Activated T-cell treated with anti-CD3 and anti-CD28 coated beads for 1 hour (primary cell): Measurements from ENCODE around the gene TANC1.
"Not testable (repeated sequence)": the region's sequence is repeated elsewhere in the genome, so short reads cannot be mapped to it uniquely, and the experiment has no call there.

Source experiments
- DNase-seq: peaks from one replicate; pipeline ENCODE4 v3.0.0-alpha.2; 2020; ENCODE audit warnings: low read depth

The TANC1 gene

GRCh38 chr2:159089543-159089942 is 121.1 kb downstream of the TANC1 start:
- no peak for DNase-seq

- DNase-seq: no peak
These were observed 122.2 kb downstream of the TANC1 start for GRCh38 chr2:159090514-159091201.

- no peak for DNase-seq
These were observed 122.9 kb downstream of the TANC1 start for GRCh38 chr2:159091381-159091780.

DNA sequence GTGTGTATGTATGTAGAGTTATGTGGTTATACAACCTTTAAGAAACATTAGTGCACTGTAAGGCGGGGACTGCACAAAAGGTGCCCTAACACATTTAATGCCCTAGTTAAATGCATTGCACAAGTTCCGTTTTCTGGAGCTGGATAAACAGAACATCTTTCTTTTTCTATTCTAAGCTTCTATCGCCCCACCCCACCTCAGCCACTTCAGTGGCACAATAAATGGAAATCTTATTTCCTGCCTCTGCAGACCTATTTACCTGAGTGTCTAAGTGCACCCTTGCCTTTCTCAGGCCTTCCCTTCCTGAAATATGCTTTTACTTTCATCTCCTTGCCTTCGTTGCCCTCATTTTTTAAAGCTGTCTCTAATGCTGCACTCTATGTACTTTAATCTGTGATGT is 123.5 kb downstream of the TANC1 start:
- no peak for DNase-seq

DNA sequence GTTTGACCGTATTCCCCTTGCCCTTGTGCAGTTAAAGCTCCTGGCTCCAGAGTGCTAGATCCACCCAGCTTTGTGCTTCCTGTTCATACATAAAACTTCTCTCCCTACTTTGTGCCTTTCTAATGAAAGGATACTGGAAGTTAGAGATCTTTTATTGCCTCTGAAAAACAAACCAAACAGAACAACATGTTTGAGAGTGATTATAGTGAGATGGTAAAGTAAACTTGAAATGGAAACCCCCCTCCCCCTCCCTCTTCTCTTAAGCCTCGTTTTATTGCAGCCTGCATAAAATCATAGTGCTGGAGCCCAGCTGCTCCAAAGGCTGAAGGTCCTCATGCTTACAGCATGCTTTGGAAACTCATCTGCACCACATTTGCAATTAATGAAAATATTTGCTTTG is 125.1 kb downstream of the TANC1 start:
- no peak for DNase-seq

GRCh38 chr2:159094173-159094737 is 125.8 kb downstream of the TANC1 start:
- no peak for DNase-seq

DNA sequence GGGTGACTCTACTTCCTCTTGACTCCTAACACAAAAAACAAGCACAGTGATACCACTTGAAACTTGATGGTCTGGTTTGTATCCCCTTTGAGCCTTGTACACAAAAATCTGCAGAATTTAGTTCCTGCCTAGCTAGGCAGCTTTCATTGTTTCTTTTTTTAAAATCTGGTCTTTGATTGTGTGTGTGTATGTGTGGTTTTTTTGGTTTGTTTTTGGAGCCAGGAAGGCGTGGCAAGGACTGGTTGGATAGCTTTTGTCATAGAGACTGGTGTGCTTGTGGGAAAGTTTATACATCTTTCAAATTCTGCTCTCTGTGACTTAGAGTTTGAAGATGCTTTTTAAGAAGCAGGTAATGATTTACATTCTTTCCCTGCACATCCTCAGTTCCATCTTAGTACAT is 127.4 kb downstream of the TANC1 start:
- DNase-seq: no peak

- DNase-seq: not testable (repeated sequence)
These were observed 127.9 kb downstream of the TANC1 start for GRCh38 chr2:159096302-159096855.

DNA sequence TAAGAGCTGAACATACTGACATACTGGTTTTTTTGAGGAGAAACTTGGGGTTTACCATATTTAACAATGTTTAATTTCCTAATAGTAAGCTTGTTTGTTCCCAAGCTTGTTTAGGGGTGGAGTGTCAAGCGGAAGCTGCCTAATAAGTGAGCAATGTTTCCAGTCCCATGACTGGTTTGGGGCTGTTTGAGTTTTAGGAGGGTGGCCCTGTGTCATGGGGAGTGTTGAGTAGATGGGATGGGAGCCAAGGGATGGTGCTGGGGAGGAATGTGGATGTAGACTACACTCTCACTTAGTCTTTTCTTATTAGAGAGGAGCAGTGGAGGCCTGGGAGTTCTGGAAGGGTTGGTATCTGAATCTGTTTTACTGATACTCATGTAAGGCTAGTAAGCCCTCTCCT is 128.5 kb downstream of the TANC1 start:
- no peak for DNase-seq

- DNase-seq: no peak
These were observed 129.9 kb downstream of the TANC1 start for GRCh38 chr2:159098361-159098760.

GRCh38 chr2:159098921-159099411 is 130.5 kb downstream of the TANC1 start:
- no peak for DNase-seq

DNA sequence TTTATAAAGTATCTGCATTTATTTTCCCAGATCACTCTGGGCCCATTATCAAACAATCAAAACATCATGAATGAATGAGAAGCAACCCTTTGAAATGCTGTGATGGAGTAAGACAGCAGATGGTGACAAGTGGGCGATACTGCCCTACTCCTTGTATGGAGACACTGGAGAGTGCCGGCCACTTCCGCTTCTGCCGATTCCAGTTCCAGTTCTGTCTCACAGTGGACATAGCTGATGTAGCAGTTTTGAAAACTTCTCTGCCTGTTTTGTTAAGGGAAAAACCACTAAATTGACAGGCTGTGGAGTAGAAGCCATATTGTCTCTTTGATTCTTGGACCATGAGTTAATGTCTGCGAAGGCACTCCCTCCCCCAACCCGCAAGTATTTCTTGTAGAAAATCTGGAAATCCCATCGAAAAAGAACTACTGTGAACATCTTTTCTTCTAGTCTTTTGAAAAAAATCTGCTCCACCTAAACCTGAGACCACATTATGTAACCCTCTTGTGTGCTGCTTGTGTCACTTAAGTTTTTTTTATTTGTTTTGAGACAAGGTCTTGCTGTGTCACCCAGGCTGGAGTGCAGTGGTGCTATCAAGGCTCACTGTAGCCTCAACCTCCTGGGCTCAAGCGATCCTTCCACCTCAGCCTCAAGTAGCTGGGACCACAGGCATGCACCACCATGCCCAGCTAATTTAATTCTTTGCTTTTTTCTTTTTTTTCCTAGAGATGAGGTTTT is 133.5 kb downstream of the TANC1 start:
- DNase-seq: no peak

DNA sequence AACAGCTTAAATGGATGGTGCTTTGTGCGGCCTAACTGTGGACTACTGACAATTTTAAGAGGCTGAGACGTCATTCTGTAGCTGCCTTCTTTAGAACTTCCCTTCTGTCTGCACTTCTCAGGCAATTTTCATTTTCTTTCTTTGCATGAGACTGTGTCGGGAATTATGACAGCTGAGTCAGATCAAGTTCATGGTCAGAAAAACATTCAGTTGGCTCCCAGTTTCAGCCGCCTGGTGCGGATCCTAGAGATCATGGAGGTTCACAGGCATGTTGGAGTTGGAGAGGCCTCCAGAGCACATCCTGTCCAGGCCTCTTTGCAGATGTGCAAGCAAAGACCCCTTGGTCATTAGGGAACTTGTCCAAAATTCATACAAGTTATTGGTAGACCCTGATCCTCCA is 135.0 kb downstream of the TANC1 start:
- no peak for DNase-seq

DNA sequence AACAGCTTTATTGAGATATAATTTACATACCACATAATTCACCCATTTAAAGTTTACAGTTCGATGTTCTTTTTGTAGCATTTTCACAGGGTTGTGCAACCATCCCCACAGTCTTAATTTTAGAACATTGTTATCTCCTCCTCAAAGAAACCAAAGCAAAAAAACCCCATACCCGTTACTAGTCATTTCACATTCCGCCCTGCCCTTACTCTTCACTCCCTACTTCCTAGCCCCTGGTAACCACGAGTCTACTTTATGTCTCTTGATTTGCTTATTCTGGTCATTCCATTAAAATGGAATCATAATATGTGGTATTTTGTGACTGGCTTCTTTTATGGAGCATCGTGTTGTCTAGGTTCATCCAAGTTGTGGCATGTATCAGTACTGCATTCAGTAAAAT is 137.7 kb downstream of the TANC1 start:
- DNase-seq: no peak

DNA sequence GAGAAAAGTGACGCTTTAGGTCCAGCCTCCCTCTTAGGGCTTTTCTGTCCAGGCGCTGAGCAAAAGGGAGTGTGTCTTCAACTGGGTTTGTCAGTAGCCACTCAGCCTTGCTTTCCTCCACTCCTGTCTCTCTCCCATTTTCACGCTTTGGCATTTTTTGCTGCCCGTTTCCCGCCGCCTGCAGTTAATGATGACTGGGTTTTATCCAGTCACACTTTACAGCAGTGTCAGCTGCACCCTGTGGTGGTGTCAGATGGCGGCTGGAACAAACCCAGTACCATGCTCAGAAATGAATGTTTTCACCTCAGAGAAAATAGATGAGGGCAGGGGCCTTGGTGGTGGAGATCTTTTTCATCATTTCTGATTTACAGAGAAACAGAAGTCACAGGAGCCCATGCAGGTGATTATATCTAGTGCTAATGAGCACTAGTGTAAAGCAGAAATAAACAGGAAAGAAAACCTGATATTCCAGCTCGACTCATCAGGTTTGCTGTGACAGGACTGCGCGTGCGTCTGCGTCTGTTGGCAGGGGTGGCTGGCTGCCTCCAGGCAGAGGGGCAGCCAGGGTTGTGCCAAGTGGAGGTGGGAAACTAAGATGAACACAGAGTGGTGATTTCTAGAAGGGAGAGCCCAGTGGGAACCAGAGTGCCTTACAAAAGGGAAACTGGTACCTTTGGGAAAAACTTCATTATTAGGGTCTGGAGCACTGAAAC is 139.9 kb downstream of the TANC1 start:
- no peak for DNase-seq

DNA sequence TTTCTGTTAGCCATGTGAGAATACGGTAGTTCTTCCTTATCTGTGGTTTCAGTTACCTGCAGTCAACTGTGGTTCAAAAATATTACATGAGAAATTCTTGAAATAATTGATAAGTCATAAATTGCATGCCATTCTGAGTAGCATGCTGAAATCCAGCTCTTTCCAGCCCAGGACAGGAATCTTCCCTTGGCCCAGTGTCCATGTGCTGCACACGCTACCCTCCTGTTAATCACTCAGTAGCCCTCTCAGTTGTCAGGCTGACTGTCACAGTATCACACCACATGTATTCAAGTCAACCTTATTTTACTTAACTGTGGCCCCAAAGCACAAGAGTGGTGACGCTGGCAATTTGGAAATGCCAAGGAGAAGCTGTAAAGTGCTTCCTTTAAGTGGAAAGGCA is 141.1 kb downstream of the TANC1 start:
- DNase-seq: no peak

- DNase-seq: no peak
These were observed 142.3 kb downstream of the TANC1 start for GRCh38 chr2:159110784-159111183.

- no peak for DNase-seq
These were observed 143.0 kb downstream of the TANC1 start for GRCh38 chr2:159111346-159111927.

DNA sequence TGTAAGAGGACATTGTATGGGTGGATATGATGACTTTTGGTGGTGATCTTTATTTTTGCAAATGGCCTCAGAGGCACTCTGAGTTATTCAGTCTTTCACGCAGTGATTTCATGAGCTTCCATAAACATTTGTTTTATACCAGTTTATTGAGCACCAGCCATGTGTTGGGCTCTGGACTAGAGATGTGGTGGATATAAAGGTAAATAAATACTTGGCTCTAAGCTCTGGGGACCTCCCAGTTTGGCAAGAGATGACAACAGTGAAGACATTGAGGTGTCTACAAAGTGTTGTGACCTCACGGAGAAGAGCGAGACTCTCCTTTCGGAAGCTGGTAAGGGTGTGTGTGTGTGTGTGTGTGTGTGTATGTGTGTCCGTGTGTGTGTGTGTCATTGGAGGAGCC is 146.4 kb downstream of the TANC1 start:
- no peak for DNase-seq

DNA sequence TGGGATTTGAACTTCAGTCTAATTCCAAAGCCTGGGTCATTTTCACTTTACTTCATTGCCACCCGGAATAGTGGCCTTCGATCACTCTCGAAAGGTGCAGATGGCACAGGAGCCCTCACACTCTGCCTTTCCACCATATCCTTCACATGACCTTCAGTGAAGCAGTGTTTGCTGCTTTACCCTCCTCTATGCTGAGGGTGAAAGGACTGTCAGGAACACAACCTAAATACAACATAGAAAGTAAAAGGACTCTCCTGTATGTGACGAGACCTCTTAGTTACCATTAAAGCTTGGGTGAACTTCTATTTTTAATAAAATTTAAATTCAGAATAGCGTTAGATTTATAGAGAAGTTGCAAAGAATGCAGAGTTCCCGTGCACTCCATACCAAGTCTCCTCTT is 148.5 kb downstream of the TANC1 start:
- no peak for DNase-seq

GRCh38 chr2:159117658-159118057 is 149.2 kb downstream of the TANC1 start:
- DNase-seq: no peak
